AG04450 (cell line): ENCODE results near the gene ABR. TPM values are rescaled to one million over a fixed set of nuclear protein-coding genes. Genes with fewer than 3 reads are reported as not detected.

Experiments
- CTCF ChIA-PET: fragments of 300-600, 350-600 bp; formaldehyde crosslinking; extraction: SDS; loops from one replicate; lab custom pipeline; 2022; ENCODE audit warnings: antibody characterized with exemption, inconsistent platforms; lab: Charles Lee
- POLR2A ChIA-PET: fragments of 350-600 bp; formaldehyde crosslinking; extraction: SDS; loops from one replicate; lab custom pipeline; 2021; ENCODE audit warnings: antibody characterized with exemption, inconsistent platforms; lab: Yijun Ruan, JAX
- DNase-seq: peaks from one replicate; pipeline ENCODE4 v3.0.0-alpha.2; 2011; ENCODE audit warnings: low read depth, low spot score
- H3K27ac ChIP-seq: one replicate; pipeline ENCODE4 v1.5.1; 2012; ENCODE audit warnings: low read depth, low read length, control low read depth
- H3K27me3 ChIP-seq: one replicate; pipeline ENCODE4 v1.6.0; 2012; ENCODE audit warnings: low read length; ENCODE audit not compliant: control insufficient read depth, insufficient read depth
- H3K4me3 ChIP-seq: 2 replicates; pipeline ENCODE4 v1.5.1; 2011; ENCODE audit warnings: mild to moderate bottlenecking, low read depth, low read length, control low read depth
- H3K9me3 ChIP-seq: 2 replicates; pipeline ENCODE4 v1.5.1; 2012; ENCODE audit warnings: low read length; ENCODE audit not compliant: control insufficient read depth, insufficient read depth
- CTCF ChIP-seq: IDR thresholded peaks from 2 replicates; pipeline ENCODE4 v1.5.1; 2011; ENCODE audit warnings: low read depth, low read length, control low read depth, inconsistent platforms
- polyA plus RNA-seq: library from polyadenylated mRNA; depleted of rRNA; stranded (reverse); fragments of >200 nt; gene quantifications from 2 replicates; pipeline ENCODE4 v1.2.3, GENCODE V29; 2011

The ABR gene
- polyA plus RNA-seq, 1 experiment: 64.3 TPM

DNA sequence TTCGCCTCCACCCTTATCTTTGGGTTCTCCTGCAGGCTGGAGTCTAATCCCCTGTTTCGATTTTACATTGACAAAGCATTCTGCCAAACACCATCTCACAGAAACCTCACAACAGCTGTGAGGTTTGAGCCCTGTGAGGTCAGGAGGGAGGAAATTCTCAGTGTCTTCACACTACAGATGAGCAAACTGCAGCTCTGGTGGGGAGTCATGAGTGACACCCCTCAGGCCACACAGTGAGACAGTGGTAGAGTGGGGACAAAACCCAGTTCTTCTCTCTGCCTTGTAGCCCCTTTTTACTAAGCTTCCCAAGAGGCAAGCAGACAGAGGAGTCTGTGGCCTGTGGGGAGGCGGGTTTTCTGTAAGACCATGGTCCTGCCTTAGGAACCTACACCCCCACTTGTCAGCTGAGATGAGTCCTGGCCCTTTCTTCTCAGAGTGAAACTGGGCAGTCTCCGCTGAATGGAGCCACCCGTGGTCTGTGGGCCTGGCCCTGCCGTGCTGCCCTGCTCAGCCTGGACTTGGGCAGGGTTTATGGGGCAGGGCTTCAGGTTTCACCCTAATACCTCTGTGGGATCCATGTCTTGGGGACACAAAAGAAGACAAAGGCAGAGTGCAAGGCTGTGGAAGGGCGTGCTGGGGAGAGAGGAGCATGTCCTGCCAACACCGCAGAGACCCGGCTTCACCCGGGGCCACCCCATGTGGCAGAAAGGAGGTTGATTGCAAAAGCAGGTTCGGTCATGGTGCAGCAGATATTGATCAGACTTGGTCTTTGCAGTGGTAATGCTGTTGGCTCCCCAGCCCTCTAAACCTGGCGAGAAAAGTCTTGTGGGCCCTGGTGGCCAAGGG, 59.0 kb downstream of the ABR start:
- Histone ChIP-seq H3K27me3 (no peaks in the 10 kb centered on the region), H3K27ac (no peak overlapping the region), H3K9me3 (no peaks in the 10 kb centered on the region), H3K4me3 (no peak overlapping the region)
- DNase-seq: no peak
- no peak for TF ChIP-seq CTCF
- ChIA-PET CTCF (interaction anchor here (1.8 to 5.7 kb wide), 2 partner anchors 57 to 67 kb away, joined by 6 to 111 read pairs; no protein-coding TSS in a partner anchor), POLR2A (no interaction called here)

- no peaks in the 10 kb centered on the region for H3K27me3 ChIP-seq
- H3K9me3 ChIP-seq: no peaks in the 10 kb centered on the region
- no peak overlapping the region for H3K27ac ChIP-seq
- ChIA-PET POLR2A (no interaction called here), CTCF (interaction anchor here (5.7 kb wide), 1 partner anchor 68 kb away, joined by 111 read pairs; no protein-coding TSS in a partner anchor)
- DNase-seq: no peak
- no peak for TF ChIP-seq CTCF
- no peak overlapping the region for H3K4me3 ChIP-seq
These were observed 59.9 kb downstream of the ABR start for GRCh38 chr17:1119924-1120323.

- no peak for TF ChIP-seq CTCF
- Histone ChIP-seq H3K9me3 (no peaks in the 10 kb centered on the region), H3K27me3 (no peaks in the 10 kb centered on the region), H3K27ac (no peak overlapping the region), H3K4me3 (no peak overlapping the region)
- CTCF ChIA-PET: interaction anchor here (1.8 kb wide), 1 partner anchor 71 kb away, joined by 8 read pairs; no protein-coding TSS in a partner anchor
- no peak for DNase-seq
- POLR2A ChIA-PET: no interaction called here
These were observed 63.2 kb downstream of the ABR start for GRCh38 chr17:1116602-1117001.

DNA sequence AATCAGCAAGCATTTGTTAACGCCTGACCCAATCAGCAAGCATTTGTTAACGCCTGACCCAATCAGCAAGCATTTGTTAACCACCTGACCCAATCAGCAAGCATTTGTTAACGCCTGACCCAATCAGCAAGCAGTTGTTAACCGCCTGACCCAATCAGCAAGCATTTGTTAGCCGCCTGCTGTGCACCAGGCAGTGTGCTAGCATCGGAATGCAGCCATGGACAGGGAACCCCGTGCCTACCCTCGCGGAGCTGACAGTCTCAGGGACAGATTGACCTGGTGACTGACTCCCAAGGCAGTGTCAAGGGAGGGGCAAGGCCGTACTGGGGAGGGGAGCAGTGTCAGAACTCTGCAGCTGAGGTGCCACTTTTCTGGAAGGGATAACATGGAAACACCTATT, 66.9 kb downstream of the ABR start:
- no peak for TF ChIP-seq CTCF
- H3K4me3 ChIP-seq: no peak overlapping the region
- no peaks in the 10 kb centered on the region for H3K27me3 ChIP-seq
- ChIA-PET CTCF (interaction anchor here (1.3 kb wide), 1 partner anchor 10 kb away, joined by 5 read pairs; no protein-coding TSS in a partner anchor), POLR2A (no interaction called here)
- DNase-seq: no peak
- H3K9me3 ChIP-seq: peaks cover 4% of the 10 kb centered on the region; the same call in 1 of the 2 replicates
- H3K27ac ChIP-seq: no peak overlapping the region
